GM21390 (cell line): ENCODE results near the gene SH3BP5.

Experiments
- ATAC-seq: cut with Tn5 transposase; IDR thresholded peaks from one replicate; pipeline ENCODE4 v1.9.1; 2021; ENCODE audit not compliant: unreplicated experiment

The SH3BP5 gene

GRCh38 chr3:15260531-15260930 is 71.9 kb downstream of the SH3BP5 start:
- no peak for ATAC-seq

- no peak for ATAC-seq
Observed at GRCh38 chr3:15258720-15259119, 73.7 kb downstream of the SH3BP5 start.

GRCh38 chr3:15256861-15257341 is 75.5 kb downstream of the SH3BP5 start:
- no peak for ATAC-seq

GRCh38 chr3:15255215-15255614 is 77.2 kb downstream of the SH3BP5 start:
- no peak for ATAC-seq

GRCh38 chr3:15253023-15253697 is 79.2 kb downstream of the SH3BP5 start:
- ATAC-seq: no peak

- ATAC-seq: no peak
Observed at GRCh38 chr3:15246186-15246585, 86.2 kb downstream of the SH3BP5 start.

- ATAC-seq: no peak
Observed at GRCh38 chr3:15243822-15244482, 88.4 kb downstream of the SH3BP5 start.

GRCh38 chr3:15241341-15241740 is 91.0 kb downstream of the SH3BP5 start:
- ATAC-seq: no peak

- ATAC-seq: no peak
Observed at GRCh38 chr3:15229262-15229661, 103.1 kb downstream of the SH3BP5 start.

GRCh38 chr3:15228147-15228546 is 104.2 kb downstream of the SH3BP5 start:
- no peak for ATAC-seq

- no peak for ATAC-seq
Observed at GRCh38 chr3:15223685-15224572, 108.5 kb downstream of the SH3BP5 start.

GRCh38 chr3:15221574-15222217 is 110.7 kb downstream of the SH3BP5 start:
- ATAC-seq: no peak

GRCh38 chr3:15220661-15221060 is 111.7 kb downstream of the SH3BP5 start:
- no peak for ATAC-seq

GRCh38 chr3:15220056-15220455 is 112.3 kb downstream of the SH3BP5 start:
- no peak for ATAC-seq

GRCh38 chr3:15218689-15219088 is 113.7 kb downstream of the SH3BP5 start:
- ATAC-seq: no peak

- ATAC-seq: no peak
Observed at GRCh38 chr3:15217841-15218267, 114.5 kb downstream of the SH3BP5 start.

GRCh38 chr3:15217011-15217671 is 115.2 kb downstream of the SH3BP5 start:
- ATAC-seq: no peak

GRCh38 chr3:15216501-15216900 is 115.9 kb downstream of the SH3BP5 start:
- no peak for ATAC-seq

GRCh38 chr3:15215996-15216395 is 116.4 kb downstream of the SH3BP5 start:
- no peak for ATAC-seq

GRCh38 chr3:15214758-15215157 is 117.6 kb downstream of the SH3BP5 start:
- ATAC-seq: no peak

- ATAC-seq: no peak
Observed at GRCh38 chr3:15211937-15212336, 120.4 kb downstream of the SH3BP5 start.
